ENCODE results near the gene SASH1. TPM values are rescaled to one million over a fixed set of nuclear protein-coding genes. Genes with fewer than 3 reads are reported as not detected.
A peak's percentile ranks its signal among the peaks of the same experiment; 100 is the strongest.

The SASH1 gene
- total RNA-seq, 1 donor: 71.7 TPM

GRCh38 chr6:148551226-148551625 is 208.6 kb downstream of the SASH1 start:
- no peak for DNase-seq (ENCODE audit: insufficient read length, low spot score, missing footprints)
- Histone ChIP-seq H3K27me3 (ENCODE audit: insufficient read depth, low read length) (no peaks in the 10 kb centered on the region), H3K27ac (ENCODE audit: low read depth, low read length) (no peak overlapping the region), H3K4me1 (ENCODE audit: insufficient read depth, low read length) (peaks cover 10% of the 10 kb centered on the region), H2AFZ (ENCODE audit: low read length) (no peak overlapping the region), H3K9me3 (ENCODE audit: low read depth, low read length) (no peaks in the 10 kb centered on the region), H3K36me3 (ENCODE audit: insufficient read depth, low read length) (peaks cover 35% of the 10 kb centered on the region), H3K4me2 (ENCODE audit: insufficient read depth, low read length) (no peak overlapping the region), H4K20me1 (ENCODE audit: insufficient read depth, low read length) (no peaks in the 10 kb centered on the region), H3K79me2 (ENCODE audit: insufficient read depth, low read length) (no peaks in the 10 kb centered on the region), H3K4me3 (ENCODE audit: insufficient read depth, low read length) (no peak overlapping the region)
- TF ChIP-seq CTCF (IDR thresholded peaks at IDR 0.05; ENCODE audit: extremely low read depth, low read depth, low read length): no peak

GRCh38 chr6:148556410-148556809 is 213.8 kb downstream of the SASH1 start:
- no peak for DNase-seq (ENCODE audit: insufficient read length, low spot score, missing footprints)
- Histone ChIP-seq H3K79me2 (ENCODE audit: insufficient read depth, low read length) (no peaks in the 10 kb centered on the region), H3K9me3 (ENCODE audit: low read depth, low read length) (no peaks in the 10 kb centered on the region), H3K4me1 (ENCODE audit: insufficient read depth, low read length) (peaks cover 8% of the 10 kb centered on the region), H2AFZ (ENCODE audit: low read length) (no peak overlapping the region), H3K4me3 (ENCODE audit: insufficient read depth, low read length) (no peak overlapping the region), H3K27me3 (ENCODE audit: insufficient read depth, low read length) (no peaks in the 10 kb centered on the region), H3K36me3 (ENCODE audit: insufficient read depth, low read length) (no peaks in the 10 kb centered on the region), H3K4me2 (ENCODE audit: insufficient read depth, low read length) (no peak overlapping the region), H3K27ac (ENCODE audit: low read depth, low read length) (no peak overlapping the region), H4K20me1 (ENCODE audit: insufficient read depth, low read length) (no peaks in the 10 kb centered on the region)
- no peak for TF ChIP-seq CTCF (IDR thresholded peaks at IDR 0.05; ENCODE audit: extremely low read depth, low read depth, low read length)

GRCh38 chr6:148557796-148558321 is 215.2 kb downstream of the SASH1 start:
- Histone ChIP-seq H3K27me3 (ENCODE audit: insufficient read depth, low read length) (no peaks in the 10 kb centered on the region), H3K27ac (ENCODE audit: low read depth, low read length) (peak overlapping the region; percentile 32), H3K4me1 (ENCODE audit: insufficient read depth, low read length) (peaks cover 8% of the 10 kb centered on the region), H3K79me2 (ENCODE audit: insufficient read depth, low read length) (no peaks in the 10 kb centered on the region), H2AFZ (ENCODE audit: low read length) (peak overlapping the region; percentile 88), H4K20me1 (ENCODE audit: insufficient read depth, low read length) (no peaks in the 10 kb centered on the region), H3K36me3 (ENCODE audit: insufficient read depth, low read length) (no peaks in the 10 kb centered on the region), H3K4me3 (ENCODE audit: insufficient read depth, low read length) (peak overlapping the region; percentile 41), H3K9me3 (ENCODE audit: low read depth, low read length) (no peaks in the 10 kb centered on the region), H3K4me2 (ENCODE audit: insufficient read depth, low read length) (peak overlapping the region; percentile 56)
- no peak for TF ChIP-seq CTCF (IDR thresholded peaks at IDR 0.05; ENCODE audit: extremely low read depth, low read depth, low read length)
- peak; percentile 62 for DNase-seq (ENCODE audit: insufficient read length, low spot score, missing footprints)

GRCh38 chr6:148559848-148560433 is 217.3 kb downstream of the SASH1 start:
- no peaks in the 10 kb centered on the region for H4K20me1 ChIP-seq (ENCODE audit: insufficient read depth, low read length)

More at GRCh38 chr6:148559848-148560433, 217.3 kb downstream of the SASH1 start:
- H3K36me3 ChIP-seq (ENCODE audit: insufficient read depth, low read length): no peaks in the 10 kb centered on the region
- H3K27me3 ChIP-seq (ENCODE audit: insufficient read depth, low read length): no peaks in the 10 kb centered on the region
- H3K4me3 ChIP-seq (ENCODE audit: insufficient read depth, low read length): peak overlapping the region; percentile 73
- peak overlapping the region; percentile 87 for H3K4me2 ChIP-seq (ENCODE audit: insufficient read depth, low read length)
- peak; percentile 95 for DNase-seq (ENCODE audit: insufficient read length, low spot score, missing footprints)
- H3K4me1 ChIP-seq (ENCODE audit: insufficient read depth, low read length): peaks cover 10% of the 10 kb centered on the region
- peak; percentile 94 for TF ChIP-seq CTCF (IDR thresholded peaks at IDR 0.05; ENCODE audit: extremely low read depth, low read depth, low read length)
- H3K27ac ChIP-seq (ENCODE audit: low read depth, low read length): no peak overlapping the region
- H3K9me3 ChIP-seq (ENCODE audit: low read depth, low read length): no peaks in the 10 kb centered on the region
- H2AFZ ChIP-seq (ENCODE audit: low read length): peak overlapping the region; percentile 80
- H3K79me2 ChIP-seq (ENCODE audit: insufficient read depth, low read length): no peaks in the 10 kb centered on the region

Data from osteoblast (primary cell).